Epithelial cell of proximal tubule (primary cell): ENCODE measurements around the gene IRAK4. TPM values are rescaled to one million over a fixed set of nuclear protein-coding genes. Genes with fewer than 3 reads are reported as not detected.

Experiments
- DNase-seq: peaks from one replicate; pipeline ENCODE4 v3.0.0-alpha.2; 2011; ENCODE audit warnings: low read depth
- H3K4me3 ChIP-seq: 2 replicates; pipeline ENCODE4 v1.5.1; 2011; ENCODE audit warnings: low read depth, mild to moderate bottlenecking, low read length
- CTCF ChIP-seq: conservative IDR thresholded peaks from 2 replicates; pipeline ENCODE4 v1.5.1; 2012; ENCODE audit warnings: low read depth, mild to moderate bottlenecking, low read length
- total RNA-seq: library from RNA; depleted of rRNA; stranded (reverse); fragments of >200 nt; gene quantifications from 2 replicates; pipeline ENCODE4 v1.2.3, GENCODE V29; 2015

IRAK4 gene
- total RNA-seq, 1 donor from 2014 or later, result 9.7 TPM

- TF ChIP-seq CTCF, result no peak
- H3K4me3 ChIP-seq, result no peak overlapping the region
- no peak for DNase-seq
Measured at GRCh38 chr12:43832463-43833168, 73.9 kb downstream of the IRAK4 start.

- no peak for TF ChIP-seq CTCF
- DNase-seq, result no peak
- peak overlapping the region; percentile 80 for H3K4me3 ChIP-seq
Measured at GRCh38 chr12:43835264-43835655, 76.5 kb downstream of the IRAK4 start.

GRCh38 chr12:43835656-43836474 lies 77.1 kb downstream of the IRAK4 start, which contains the start of gene TMEM117:
Gene TMEM117 (plus strand): TSS chr12:43836081.
- H3K4me3 ChIP-seq, result peak within 1 kb of the TSS; percentile 80
- TF ChIP-seq CTCF, result no peak
- DNase-seq, result no peak

- DNase-seq, result no peak
- no peak for TF ChIP-seq CTCF
Measured at GRCh38 chr12:43836475-43836989, 77.8 kb downstream of the IRAK4 start.

More at GRCh38 chr12:43836475-43836989, 77.8 kb downstream of the IRAK4 start:
- H3K4me3 ChIP-seq, result peak overlapping the region; percentile 80

Other genes starting within 250 kb of the IRAK4 start
- under 0.01 and 0.06 TPM in 2 replicates for gene ADAMTS20, start 206.7 kb upstream of the IRAK4 start, total RNA-seq
- 6.3 and 11.0 TPM in 2 replicates for gene PUS7L, start 161 bp upstream of the IRAK4 start, total RNA-seq
- gene TWF1, start 47.4 kb downstream of the IRAK4 start, total RNA-seq, result 99.3 and 112 TPM in 2 replicates
- gene TMEM117, start 77.1 kb downstream of the IRAK4 start, total RNA-seq, result 3.8 and 6.4 TPM in 2 replicates